OCI-LY1 (cell line): ENCODE data around the gene KIAA1755.

Source experiments
- CTCF ChIP-seq: fragments of 200-600 bp; sonication (generic), shearing (Covaris generic); IDR thresholded peaks from 2 replicates; pipeline ENCODE4 v1.5.1; 2017; ENCODE audit warnings: mild to moderate bottlenecking, antibody characterized with exemption, low read length, moderate library complexity, mixed read lengths
- EZH2 ChIP-seq: fragments of 200-600 bp; sonication (generic), shearing (Covaris generic); IDR thresholded peaks from 2 replicates; pipeline ENCODE4 v1.8.0; 2017; ENCODE audit warnings: borderline replicate concordance, mixed run types, mild to moderate bottlenecking, antibody characterized with exemption, low read length, moderate library complexity, mixed read lengths

- TF ChIP-seq EZH2 (no peak), CTCF (no peak)
Measured at GRCh38 chr20:38226553-38226952, 34.0 kb downstream of the KIAA1755 start.
